HG03521 (cell line): ENCODE data around the gene VLDLR.

Experiments used
- ATAC-seq: cut with Tn5 transposase; IDR thresholded peaks from one replicate; pipeline ENCODE4 v1.9.1; 2021; ENCODE audit warnings: mild to moderate bottlenecking, moderate library complexity; ENCODE audit not compliant: unreplicated experiment

Gene VLDLR

DNA sequence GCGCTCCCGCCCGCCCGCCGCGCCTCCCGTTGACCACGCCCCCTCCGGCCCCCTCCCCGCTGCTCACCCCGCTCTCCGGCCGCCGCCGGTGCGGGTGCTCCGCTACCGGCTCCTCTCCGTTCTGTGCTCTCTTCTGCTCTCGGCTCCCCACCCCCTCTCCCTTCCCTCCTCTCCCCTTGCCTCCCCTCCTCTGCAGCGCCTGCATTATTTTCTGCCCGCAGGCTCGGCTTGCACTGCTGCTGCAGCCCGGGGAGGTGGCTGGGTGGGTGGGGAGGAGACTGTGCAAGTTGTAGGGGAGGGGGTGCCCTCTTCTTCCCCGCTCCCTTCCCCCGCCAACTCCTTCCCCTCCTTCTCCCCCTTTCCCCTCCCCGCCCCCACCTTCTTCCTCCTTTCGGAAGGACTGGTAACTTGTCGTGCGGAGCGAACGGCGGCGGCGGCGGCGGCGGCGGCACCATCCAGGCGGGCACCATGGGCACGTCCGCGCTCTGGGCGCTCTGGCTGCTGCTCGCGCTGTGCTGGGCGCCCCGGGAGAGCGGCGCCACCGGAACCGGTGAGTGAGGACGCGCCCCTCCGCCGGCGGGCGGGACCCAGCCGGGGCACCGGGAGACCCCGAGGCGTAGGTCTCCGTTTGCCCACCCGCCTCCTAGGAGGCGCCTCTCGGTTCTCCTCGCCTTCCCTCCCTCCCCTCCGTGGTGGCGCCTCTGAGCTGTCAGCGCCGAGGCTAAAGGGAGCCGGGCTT lies at the start of gene VLDLR:
Gene VLDLR, plus strand, starts transcription at position 66 of the 739 bp plus-strand sequence. Its CDS starts 403 bp downstream, at position 469.
- peak; percentile 20 for ATAC-seq

DNA sequence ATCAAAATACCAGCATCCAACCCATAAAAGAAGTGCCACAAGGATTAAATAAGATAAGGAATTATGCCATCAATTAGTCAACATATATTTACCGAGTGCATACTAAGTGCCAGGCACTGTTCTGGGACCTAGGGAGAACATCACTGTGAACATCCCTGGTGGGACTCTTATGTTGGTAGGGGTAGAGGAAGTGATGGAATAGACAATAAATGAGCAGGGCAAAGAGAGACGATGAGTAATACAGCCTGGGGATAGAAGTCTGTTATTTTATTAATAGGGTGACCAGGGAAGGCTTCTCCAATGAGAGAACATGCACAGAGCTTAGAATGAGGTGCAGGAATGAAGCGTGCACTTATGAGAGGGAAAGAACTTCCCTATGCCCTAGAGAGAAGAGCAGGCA lies 47.4 kb upstream of the VLDLR start:
- ATAC-seq = no peak

DNA sequence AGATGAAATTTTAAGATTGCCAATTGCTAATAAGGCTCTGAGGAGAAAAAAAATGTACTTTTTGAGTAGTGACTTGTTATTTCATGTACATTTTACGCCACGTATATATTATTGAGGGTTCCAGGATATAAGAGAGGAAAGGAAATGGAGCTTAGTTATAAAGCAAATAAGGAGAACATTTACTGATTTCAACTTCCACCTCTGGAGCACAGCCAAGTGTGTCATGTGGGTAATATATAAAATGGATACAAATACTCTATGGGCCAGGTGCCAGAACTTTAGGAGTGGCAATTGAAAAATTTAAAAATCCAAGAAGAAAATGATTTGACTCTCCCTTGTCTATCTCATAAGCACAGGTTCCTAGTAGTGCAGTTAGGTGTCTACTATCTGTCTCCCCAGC lies 45.0 kb upstream of the VLDLR start:
- no peak for ATAC-seq

DNA sequence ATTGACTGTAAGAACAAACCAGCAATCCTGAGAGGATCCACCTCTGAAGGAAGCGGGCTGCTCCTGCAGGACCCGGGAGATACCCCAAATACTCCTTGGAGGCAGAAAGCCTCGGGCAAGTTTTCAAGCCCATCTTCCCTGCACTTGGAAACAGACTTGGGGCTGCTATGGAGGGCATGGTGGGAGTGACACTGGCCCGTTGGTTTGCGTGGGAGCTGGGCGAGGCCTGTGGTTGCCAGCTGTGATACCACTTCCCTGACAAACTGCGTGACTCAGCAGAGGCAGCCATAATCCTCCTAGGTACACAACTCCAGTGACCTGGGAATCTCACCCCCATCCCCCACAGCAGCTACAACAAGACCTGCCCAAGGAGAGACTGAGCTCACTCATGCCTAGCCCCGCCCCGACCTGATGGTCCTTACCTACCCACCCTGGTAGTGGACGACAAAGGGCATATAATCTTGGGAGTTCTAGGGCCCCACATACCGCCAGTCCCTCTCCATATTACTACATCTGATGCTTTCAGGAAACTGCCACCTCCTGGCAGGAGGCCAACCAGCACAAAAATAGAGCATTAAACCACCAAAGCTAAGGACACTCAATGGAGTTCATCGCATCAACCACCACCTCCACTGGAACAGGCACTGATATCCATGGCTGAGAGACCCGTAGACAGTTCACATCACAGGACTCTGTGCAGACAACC lies 38.1 kb upstream of the VLDLR start:
- ATAC-seq = no peak

DNA sequence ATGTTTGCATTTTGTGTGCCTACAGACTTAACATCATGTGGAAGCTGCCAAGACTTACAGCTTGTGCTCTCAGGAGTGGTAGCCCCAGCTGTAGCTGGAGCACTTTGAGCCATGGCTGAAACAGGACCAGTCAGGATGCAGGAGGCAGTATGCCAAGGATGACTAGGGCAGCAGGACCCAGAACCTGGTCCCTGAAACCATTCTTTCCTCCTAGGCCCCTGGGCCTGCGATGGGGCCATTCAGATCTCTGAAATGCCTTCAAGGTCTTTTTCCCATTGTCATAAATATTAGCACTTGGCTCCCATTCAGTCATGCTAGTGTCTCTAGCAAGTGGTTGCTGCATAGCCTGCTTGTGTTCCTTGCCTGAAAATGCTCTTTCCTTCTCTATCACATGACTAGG lies 29.6 kb upstream of the VLDLR start:
- ATAC-seq = no peak

DNA sequence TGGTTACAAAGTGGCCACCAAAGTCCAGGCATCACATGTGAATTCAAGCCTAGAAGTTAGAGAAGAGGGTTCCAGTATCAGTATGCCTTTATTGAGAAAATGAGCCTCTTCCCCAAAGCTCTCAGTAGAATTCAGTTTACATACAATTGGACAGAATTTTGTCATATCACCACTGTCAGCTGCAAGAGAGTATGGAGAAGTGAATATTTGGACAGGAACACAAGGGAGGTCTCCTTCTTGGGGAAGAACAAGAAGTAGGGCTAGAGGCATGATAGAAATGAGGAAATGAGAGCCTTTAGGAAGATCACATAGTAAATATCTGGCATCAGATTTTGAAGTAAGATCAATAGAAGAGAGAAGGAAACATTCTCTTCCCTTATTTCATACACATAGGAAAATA lies 27.8 kb upstream of the VLDLR start:
- no peak for ATAC-seq

DNA sequence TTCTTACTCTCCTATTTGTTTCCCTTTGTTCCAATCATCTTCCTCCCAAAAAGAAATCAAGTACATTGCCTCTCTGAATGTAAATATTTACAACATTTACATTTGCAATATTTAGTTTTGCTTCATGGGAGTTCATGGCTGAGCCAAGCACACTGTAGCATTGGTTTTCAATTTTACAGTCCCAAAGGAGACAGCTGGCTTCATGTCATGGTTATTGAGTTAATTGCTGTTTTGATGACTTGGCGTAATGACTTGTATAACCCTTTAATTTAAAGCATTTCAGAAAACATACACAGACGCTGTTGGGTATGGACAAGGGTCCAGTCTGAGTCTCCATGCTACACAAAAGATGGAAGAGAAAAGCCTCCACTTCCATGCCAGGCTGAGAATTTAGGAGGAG lies 25.6 kb upstream of the VLDLR start:
- no peak for ATAC-seq

DNA sequence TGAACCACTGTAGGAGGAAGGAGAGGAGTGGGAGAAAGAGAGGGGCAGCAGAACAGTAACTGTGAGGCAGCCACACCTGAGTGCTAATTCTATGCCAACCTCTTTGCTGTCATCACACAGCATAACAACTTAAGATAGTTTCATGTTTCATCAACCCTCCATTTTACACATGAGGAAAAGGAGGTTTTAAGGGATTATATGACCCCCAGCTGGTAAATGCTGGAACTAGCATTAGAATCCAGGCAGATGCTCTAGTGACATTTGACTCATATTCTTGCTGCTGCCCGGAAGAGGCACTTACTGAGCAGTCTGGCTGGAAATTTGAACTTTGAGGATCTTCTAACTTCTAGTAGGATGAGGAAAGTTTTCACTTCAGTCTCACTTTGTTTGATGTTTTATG lies 24.1 kb upstream of the VLDLR start:
- no peak for ATAC-seq

DNA sequence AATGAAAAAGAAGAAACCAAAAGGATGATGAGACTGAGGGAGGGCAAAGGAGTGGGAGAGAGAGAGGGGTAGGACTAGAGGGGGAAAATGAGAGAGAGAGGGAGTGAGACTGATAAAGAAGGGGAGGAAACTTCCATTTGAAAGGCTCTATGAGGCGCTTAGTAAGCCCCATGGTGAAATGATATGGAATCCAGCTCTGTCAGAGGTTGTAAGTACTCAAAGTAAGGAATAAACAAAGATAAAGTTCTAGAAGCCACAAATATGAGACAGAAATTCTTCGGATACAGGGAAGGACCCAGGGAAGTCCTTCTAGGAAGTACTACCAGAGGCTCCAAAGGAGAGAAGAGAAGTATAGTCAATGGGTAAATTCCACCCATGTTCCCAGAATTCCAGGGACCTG lies 21.7 kb upstream of the VLDLR start:
- no peak for ATAC-seq

DNA sequence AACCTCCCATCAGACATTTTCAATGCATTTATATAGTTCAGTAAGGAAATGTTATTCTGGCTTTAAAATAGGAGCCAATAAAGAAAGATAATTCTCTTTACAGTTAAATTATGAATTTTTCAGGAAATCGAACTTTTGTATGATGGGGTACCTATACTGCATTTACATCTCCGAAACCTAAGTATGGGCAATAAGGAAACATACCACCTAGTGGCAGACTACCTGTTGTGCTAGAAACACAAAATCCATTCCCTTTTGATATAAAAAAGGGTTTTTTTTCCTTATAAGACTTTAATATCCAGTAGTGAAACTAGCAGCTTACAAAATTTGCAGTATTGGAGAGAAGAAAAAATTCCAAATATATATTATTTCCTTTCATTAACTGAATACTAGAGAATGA lies 21.3 kb upstream of the VLDLR start:
- ATAC-seq = no peak

DNA sequence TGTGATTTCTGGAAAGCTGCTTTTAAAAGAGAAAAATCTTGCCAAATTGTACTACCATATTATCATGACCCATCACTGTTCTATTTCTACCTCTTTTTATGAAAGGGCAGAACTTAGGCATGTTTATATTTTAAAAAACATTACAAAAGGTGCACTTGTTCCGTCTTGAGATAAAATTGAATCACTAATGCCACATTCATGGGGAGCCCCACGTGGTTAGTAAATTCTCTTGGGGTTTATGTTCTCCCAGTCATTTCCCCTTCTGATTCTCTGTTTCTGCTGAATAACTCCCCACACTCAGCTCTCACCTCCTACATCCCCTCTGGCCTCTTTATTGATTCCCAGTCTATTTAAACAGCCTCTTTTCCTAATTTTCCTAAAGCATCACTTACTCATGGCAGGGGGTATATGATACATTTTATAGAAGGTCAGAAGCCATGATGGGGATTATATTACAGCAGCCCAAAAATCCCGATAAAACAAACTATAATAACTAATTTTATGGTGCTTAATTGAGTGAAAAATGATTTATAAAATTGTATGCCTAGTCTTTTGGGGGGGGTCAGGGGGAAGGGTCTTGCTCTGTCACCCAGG lies 19.7 kb upstream of the VLDLR start:
- ATAC-seq = no peak

DNA sequence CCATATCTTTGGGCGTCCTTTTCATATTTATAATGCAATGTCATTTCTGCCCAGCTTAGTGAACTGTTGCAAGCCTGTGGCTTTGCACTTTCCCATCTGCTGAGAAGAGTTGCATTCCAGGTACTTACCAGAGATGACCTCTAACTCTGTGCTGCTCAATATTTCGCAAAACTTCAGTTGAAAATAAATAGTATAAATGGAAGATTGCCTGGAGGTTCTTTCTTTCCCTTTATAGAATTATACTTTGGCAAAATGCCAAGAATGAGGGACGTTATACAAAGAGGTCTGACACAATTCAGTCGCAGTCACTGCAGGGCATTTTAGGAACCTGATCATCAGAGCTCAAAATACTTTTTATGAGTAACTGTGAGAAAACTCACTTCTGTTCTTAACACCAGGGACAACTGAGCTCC lies 18.9 kb upstream of the VLDLR start:
- no peak for ATAC-seq

DNA sequence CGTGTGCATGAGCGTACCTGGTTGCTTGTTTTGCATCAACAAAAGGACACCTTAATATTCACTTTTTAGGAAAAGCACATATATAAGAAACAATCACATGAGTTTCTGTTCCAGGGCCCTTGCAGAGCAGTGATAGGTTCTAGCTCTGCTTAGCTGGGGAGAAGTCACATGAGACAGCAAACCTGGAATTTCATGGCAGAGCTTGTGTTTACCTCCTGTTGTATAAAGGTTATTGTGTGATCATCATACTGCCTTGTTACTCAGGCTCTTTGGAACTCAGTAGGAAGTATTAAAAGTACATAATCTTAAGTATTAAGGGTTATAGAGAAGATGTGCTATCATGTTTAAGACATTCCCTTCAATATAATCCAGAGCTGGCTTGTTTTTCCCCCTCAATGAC lies 18.0 kb upstream of the VLDLR start:
- ATAC-seq = no peak

DNA sequence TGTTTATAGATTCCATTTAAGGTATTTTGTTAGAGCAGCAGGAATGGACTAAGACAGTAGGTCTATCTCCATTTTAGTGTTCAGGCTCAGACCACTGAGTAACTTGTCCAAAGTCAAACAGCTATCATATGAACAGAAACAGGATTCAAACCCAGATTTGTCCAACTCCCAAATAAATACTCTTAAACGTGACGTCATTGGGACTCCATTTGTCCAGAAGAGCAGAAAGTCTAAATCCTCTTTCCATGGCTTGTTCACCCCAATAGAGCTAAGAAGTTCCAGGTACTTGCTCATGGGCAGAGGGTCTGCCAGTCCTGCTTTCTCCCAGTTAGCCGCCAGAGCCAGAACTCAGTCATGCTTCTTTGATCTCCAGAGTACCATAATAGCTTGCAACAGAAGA lies 16.3 kb upstream of the VLDLR start:
- no peak for ATAC-seq

DNA sequence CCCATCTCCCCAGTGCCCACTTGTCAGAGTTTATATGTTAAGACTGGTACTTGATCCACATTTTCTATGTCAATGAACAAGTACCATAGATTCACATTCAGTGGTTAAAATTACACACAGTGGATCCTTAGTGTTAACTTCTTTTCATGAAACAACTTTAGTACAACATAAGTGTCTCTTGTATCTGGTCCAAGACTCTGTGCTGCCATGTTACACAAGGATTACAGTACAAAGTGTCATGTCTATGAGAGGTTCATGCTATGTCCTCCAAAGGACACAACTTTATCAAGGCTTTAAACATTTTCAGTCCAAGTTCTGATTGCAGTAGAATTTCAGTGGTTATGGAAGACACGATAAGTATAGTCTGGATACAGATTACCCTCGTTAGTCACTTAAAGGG lies 13.3 kb upstream of the VLDLR start:
- ATAC-seq = no peak

DNA sequence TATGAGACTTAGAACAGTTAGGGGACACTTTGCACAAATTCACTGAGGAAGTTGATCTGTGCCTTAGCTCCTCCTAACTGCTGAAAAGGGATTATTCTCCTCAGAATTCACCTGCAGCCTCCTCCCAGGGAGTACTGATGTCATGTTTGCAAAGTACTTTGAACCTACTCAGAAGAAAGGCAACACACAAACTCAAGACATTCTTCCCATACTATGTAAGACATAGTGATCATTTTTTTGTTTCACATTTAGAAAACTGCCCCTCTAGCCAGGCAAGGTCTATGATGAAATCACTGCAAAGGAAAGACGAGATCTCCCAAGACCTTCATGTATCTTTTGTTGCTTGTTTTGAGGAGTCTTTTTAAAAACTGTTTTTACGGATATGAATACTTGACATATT lies 10.6 kb upstream of the VLDLR start:
- ATAC-seq = no peak

DNA sequence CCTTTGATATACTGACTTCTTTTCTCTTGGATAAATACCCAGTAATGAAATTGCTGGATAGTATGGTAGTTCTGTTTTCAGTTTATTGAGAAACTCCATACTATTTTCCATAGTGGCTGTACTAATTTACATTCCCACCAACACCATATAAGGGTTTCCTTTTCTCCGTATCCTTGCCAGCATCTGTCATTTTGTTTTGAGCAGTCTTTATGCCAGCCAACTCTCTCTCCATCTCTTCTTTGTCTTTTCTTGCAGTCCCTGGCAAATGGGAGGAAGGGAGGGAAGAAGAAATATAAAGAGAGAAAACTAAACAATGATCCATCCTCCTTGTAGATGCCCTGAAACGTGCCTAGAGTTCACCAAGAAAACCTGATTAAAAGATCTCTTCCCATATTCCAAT lies 9.6 kb upstream of the VLDLR start:
- no peak for ATAC-seq

DNA sequence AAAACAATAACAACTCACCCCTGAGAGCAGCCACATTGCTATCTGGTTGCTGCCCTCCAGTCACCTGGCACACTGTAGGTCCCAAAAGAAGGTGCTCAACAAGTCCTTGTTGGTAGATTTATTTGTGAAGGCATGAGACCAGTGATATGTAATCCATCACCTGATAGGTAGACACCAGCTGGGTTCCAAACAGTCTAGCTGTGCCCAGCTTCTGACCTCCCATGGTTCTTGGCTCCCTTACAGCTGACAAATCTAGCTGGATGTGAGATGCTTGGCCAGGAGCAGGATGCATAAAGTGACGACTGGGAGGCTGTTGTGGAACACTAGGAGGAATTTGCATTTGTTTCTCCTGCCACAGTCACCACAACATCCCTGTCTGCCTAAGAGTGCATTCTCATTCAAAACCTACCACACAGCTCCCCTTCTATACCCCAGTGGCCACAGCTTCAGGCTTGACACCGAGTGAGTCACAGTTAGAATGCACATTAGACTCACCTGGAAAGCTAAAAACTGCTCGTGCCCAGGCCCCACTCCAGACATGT lies 7.8 kb upstream of the VLDLR start:
- no peak for ATAC-seq

DNA sequence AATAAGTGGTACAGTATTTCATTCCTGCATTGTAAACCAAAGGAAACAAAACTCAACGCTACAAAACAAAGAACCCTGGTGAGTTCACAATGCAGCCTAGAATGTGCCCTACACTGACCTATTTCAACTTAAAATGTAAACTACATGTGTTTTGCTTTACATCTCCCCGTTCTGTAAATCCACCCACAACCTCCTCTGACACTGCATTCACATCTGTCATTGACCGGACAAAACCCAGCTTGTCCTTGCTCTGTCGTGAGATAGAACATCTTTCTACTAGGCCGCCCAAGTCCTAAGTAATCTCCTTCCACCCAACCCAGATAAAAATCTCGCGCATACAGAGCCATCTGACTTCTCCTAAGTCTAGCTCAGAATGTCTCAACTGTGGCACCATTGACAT lies 6.1 kb upstream of the VLDLR start:
- ATAC-seq = no peak

DNA sequence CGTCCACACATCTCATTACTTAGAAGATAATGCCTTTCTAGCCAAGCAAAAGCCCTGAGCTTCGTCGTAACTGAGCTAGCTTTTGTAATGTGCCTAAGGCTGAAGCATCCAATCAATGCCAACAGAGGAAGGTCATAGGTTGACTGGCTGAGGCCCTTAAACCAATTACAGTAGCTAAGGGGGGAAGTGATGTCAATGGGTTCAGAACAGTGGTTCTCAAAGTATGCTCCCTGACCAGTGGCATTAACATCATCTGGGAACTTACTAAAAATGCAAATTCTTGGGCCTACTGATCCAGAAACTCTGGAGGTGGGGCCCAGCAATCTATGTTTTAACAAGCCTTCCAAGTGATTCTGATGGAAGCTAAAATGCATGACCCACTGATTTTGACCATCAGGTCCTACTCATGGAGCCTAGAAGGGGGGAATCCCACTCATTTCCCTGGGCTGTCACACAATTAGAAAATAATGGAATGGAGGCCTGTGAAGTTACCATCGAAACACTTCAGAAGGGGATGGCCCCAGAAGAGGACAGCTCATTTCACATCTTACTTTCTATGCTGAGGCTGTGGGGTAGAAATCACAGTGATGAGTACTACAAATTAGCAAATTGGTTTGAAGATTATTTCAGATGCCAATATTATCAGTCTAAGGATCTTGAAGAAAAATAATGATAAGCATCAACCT lies 4.8 kb upstream of the VLDLR start:
- no peak for ATAC-seq

DNA sequence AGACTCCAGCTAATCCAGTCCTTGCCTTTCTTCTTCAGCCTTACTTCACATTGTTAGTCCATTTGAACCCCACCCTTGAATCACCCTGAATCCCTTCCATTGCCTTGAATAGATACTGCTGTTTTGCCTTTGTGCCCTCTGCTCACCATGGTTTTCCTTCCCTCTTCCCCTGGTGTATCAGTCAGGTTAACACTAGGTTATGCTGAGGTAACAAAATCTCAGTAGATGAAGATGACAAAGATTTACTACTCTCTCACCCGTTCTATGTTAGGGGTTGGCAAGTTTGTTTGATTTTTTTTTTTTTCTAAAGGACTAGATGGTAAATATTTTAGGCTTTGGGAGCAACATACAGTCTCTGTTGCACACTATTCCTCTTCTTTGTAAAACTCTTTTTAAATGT lies 3.3 kb upstream of the VLDLR start:
- no peak for ATAC-seq
